Measurements from ENCODE around the gene PIGU.
"Not testable (repeated sequence)": the region's sequence is repeated elsewhere in the genome, so short reads cannot be mapped to it uniquely, and the experiment has no call there.

PIGU gene

DNA sequence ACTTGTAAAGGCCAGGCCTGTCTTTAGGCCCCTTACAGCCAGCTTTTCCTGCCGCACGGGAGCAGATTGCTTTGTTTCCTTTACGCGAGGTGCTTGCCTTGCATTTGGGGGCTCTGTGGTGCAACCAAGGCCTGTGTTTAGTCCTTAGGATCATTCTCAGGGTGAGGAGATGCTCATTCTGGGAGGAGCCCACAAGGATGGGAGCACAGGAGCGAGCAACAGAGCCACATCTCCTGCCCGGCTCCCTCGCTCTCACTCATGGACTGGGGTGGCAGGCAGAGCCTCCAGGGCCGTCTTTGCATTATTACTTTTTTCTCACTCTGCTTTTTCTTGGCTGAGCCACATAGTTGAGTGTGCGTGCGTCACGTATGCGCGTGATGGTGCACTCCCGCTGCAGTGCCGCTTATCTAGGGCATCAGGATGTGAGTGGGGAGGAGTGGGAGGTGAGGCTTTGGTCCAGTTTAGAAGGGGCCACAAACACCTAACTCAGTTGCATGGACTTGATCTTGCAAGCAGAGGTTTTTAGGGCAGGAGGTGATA is 141.5 kb downstream of the PIGU start:
- no peak for DNase-seq (ENCODE audit: low read depth, low spot score)

DNA sequence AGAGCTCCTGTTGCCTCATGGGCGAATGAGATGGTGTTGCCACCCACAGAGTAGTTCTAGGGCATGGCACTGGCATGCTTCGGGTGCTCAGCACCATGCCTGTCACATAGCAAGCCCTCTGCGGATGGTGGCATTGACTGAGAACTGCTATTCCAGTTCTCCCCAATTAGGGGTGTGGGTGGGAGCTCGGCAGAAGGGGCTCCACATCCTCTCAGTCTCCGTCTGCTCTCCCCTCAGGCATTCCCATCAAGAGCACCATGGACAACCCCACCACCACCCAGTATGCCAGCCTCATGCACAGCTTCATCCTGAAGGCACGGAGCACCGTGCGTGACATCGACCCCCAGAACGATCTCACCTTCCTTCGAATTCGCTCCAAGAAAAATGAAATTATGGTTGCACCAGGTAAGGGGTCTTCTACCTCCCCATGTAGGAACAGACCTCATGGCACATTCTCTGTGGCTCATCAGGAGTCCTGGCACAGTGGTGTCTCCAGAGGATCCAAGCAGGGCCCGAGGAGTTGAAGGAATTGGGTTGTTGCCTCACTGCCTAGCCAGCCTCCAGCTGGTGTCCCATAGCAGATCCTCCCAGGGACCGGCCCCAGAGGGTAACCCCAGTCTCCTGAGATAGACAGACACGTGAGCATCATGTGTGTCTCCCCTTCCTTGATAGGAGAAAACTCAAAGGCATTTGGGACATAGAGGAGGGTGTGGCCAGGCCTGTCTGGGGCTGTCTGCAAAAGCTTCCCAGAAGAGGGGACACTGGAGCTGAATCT is 142.3 kb downstream of the PIGU start:
- no peak for DNase-seq (ENCODE audit: low read depth, low spot score)

DNA sequence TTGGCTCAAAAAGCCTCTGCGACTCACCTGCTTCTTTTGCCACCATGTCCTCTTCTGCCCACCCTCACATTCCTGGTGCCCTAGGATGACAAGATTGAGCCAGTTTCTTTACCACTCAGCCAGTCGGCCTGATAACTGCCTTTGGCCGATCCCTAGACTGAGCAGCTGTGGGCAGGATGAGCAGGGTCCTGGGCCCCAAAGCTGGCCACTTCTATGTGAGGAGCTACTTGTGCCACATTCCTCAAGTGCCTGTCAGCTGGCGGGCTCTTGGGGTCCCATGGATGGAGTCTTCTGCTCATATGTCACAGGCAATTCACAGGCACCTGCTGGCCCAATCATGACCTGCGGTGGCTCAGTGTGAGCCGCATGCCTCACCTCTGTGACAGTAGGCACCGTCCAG is 144.1 kb downstream of the PIGU start:
- no peak for DNase-seq (ENCODE audit: low read depth, low spot score)

DNA sequence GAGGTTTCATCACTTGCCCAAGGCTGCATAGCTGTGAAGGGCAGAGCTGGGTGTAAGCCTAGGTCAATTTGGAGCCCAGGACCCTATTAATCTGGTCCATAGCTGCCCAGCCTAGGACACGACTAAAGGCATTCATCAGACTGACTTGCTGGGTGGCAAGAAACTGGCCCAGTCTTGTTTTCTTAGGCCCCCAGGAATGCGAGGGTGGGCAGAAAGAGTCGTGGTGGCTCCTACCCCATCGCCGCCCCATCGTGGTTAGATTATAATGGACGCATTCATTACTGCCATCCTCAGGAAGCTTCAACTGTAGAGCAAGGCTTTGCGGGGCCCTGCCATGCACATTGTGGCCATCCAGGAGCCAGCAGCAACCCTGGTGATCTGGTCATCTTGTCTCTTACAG is 144.6 kb downstream of the PIGU start:
- no peak for DNase-seq (ENCODE audit: low read depth, low spot score)

DNA sequence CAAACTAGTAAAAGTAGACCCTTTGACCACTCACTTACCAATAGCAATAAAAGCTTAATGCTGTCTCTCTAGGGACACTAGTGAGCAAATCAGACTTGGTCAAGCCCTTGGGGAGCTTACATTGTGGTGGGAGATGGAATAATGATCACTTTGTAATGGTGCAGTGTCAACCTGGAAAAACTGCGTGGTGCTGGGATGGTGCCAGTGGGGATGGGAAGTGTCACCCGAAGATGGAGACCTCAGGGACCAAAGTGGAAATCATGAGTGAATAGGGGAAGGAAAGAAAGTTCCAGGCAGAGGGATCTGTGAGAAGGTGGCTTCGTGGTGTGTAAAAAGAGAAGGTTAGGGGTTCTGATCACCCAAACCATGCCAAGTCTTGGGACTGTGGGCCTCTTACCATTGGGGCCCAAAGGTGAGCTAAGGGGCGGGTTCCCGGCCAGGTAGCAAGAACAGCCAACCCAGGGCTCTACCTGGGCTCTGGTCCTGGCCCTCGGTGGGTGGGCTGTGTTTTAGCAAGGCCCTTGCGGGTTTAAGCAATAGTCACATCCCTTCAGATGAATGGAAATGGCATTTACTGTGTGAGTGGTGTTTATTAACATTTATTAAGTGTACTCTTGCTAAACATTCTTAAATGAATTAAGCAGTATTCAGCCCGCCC is 145.2 kb downstream of the PIGU start:
- no peak for DNase-seq (ENCODE audit: low read depth, low spot score)

DNA sequence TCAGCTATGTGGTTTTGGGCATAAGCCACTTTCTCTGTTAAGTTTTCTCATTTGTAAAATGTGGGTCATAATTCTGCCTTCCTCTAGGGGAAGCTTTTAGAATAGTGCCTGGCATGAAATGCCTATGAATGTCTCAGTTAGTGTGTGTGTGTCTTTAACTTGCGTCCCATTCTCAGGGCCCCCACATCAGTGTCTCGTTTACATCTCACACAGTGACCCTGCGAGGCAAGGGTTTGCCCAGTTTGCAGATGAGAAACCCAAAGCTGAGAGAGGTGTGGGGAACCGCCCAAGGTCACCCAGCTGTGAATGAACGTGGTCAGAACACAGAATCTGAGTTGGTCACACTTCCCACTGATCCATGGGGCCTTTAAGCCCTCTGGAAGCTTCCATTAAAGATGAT is 146.6 kb downstream of the PIGU start:
- DNase-seq (ENCODE audit: low read depth, low spot score) = no peak

DNA sequence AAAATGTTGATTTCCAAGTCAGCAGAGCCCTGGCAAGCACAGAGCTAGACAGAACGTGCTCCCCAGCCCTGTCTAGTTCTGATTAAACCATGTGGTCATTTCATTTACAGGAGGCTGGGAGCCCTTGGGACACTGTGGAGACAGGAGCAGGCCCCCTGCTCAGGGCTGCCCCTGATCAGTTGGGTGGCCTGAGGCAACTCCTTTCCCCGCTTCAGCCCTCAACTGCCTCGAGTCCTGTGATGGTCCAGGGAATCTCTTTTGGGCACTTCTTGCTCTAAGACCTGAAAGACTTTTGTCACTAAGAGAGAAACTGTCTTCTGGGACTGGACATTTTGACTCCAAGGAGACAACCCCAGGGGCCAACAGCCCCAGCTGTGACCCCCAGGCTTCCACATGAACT is 147.2 kb downstream of the PIGU start:
- DNase-seq (ENCODE audit: low read depth, low spot score) = no peak

DNA sequence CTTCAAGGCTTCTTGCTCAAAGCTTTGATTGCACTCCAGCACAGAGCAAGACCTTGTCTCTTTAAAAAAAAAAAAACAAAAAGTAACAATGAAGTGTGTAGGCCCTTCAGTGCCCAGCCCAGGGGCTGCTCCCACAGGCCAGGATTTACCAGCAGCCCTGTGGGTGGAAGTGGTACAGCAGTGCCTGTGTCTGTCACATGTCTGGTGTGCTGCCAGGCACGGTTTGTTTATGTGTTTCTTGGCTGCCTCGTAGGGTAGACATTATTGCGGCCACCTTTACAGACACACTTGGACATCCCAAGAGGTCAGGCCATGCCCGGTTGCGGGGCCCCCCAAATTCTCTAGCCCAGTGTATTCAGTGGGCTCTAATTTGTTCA is 148.0 kb downstream of the PIGU start:
- no peak for DNase-seq (ENCODE audit: low read depth, low spot score)

DNA sequence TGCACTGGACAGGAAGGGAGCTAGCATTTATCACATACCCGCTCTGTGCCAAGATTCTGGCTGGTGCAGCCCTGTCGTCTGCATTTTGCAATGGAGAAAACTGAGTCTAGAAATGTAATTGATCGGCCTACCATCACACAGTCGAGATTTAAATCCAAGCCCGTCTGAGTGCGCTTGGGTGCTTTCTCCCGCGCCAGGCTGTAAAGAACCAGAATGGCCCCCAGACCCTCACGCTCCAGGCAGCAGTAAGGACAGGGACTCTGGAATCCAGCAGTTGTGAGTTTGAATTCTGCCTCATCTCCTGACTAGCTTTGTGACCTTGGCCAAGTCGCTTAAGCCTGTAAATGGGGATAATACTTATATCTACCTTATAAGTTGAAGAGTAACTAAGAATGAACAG is 149.9 kb downstream of the PIGU start:
- no peak for DNase-seq (ENCODE audit: low read depth, low spot score)

DNA sequence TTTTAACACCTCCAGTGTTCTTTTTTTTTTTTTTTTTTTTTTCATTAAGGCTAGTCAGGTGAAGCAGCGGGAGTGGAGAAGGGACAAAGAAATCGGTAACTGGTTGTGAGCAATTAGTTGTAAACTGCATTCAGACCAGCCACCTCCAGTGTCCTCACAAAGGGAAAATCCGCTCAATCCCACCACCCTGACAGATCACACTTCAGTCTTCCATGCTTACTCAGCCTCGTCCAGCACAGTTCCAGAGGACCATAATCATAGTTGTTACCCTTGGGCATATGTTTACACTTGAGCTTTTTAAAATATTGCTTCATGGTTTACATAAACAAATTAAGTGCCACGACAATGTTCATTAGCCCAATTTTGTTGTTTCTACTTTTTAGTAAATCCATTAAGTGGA is 150.4 kb downstream of the PIGU start:
- DNase-seq (ENCODE audit: low read depth, low spot score) = no peak

DNA sequence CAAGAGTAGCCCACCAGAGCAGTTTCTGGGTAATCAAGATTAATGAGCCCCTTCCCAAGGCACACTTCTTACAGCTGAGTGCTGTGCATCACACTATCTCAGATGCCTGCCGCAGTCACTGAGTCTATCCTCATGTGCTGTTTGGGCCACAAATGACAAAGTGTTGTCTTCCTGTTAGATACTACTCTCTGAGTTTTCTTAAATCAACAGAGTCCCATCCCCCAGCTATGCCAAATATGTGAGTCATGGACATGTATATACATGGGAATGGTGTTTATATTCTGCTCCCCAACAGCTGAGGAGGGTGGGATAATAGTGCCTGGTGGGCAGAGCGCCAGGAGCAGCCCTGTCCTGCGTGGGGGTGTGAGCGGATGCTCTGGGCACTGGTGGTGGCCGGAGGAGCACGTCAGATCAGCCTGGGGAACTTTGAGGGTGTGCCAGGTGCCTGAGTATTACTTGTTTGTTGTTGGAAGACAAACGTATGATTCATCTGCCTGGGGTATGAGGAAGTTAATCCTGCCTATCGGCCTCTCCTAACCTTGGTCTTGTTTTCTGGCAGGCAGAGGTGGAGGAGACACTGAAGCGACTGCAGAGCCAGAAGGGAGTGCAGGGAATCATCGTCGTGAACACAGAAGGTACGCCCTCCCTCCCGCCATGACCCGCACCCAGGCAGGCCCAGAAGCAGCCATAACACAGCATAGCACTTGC is 151.0 kb downstream of the PIGU start:
- no peak for DNase-seq (ENCODE audit: low read depth, low spot score)

DNA sequence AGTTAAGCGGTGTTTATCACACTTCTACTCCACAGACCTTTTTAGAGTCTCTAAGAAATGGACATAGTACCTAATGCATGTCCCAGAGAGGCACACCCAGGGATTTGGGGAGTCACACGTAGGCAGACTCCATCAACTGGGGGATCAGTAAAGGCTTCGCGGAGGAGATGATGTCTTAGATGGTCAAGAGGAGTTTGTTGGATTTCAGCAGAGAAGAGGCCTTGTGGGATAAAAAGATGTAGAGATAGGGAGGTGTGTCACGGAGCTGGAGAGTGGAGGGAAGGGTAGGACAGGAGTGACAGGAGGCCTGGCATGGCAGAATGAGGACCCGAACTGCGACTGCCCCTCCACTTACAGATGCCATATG is 151.6 kb downstream of the PIGU start:
- DNase-seq (ENCODE audit: low read depth, low spot score) = no peak

DNA sequence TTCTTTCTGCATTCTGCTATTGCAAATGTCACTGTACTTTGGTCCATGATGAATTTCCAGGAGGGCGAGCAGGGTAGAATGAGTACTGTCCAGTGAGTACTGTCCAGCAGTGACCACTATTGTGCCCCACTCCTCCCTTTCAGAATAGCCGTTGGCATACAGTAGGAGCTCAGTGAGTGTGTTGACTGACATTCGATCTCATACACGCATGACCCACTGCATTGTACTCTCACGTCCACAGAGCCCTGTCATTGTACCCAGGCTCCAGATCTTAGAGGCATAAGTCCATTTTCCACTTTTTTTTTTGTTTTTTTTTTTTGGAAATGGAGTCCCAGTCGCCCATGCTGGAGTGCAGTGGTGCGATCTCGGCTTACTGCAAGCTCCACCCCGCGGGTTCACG is 152.5 kb downstream of the PIGU start:
- DNase-seq (ENCODE audit: low read depth, low spot score) = no peak

DNA sequence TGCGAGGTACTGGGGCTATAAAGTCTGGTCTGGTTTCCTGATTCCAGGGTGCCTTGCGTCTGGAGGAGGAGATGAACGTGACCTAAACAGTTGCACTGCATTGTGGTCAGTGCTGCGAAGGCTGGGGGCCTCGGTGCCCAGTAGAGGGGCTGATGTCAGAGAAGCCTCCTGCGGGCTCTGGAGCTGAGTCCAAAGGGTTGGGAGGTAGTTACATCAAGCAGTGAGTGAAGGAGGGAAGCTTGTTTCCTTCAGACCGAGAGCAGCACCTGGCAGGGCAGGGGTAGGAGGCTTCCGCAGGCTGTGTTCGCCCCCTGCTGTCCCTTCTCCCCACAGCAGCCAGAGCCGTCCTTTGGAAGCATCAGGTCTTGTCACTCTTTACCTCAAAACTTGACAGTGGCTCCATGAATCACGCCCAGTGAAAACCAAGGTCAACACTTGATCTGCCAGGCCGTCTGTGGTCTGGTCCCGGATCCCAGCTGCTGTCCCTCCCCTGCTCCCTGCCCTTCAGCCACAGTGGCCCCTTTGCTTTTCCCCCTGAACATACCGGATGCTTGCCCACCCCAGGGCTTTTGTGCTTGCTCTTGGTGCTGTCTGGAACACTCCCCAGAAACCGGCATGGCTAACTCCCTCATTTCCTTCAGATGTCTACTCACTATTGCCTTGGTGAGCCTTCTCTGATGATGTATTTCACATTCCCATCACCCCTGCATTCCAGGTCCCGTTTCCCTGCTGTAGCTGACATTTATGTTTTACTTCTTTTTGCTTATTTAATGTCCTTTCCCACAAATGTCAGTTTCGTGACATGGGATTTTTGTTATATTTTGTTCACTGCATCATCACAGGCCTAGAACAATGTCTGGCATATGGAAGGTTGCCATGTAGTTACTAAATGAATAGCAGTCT is 153.7 kb downstream of the PIGU start:
- no peak for DNase-seq (ENCODE audit: low read depth, low spot score)

DNA sequence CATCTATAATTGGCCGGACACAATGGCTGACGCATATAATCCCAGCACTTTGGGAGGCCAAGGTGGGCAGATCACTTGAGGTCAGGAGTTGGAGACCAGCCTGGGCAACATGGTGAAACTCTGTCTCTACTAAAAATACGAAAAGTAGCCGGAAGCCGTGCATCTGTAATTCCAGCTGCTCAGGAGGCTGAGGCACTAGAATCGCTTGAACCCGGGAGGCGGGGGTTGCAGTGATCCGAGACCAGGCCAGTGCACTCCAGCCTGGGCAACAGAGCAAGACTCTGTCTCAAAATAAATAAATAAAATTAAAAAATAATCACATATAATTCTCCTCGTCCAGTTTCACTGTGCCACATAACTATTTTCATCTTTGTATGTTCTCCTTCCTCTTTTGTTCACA is 157.1 kb downstream of the PIGU start:
- not testable (repeated sequence) for DNase-seq (ENCODE audit: low read depth, low spot score)

DNA sequence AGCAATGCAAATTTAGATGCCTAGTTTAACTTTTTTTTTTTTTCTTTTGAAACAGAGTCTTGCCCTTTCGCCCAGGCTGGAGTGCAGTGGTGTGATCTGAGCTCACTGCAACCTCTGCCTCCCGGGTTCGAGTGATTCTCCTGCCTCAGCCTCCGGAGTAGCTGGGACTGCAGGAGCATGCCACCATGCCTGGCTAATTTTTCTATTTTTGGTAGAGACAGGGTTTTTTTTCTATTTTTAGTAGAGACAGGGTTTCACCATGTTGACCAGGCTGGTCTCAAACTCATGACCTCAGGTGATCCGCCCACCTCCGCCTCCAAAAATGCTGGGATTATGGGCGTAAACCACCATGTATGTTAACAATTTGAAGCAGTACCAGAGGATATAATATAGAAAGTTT is 158.0 kb downstream of the PIGU start:
- not testable (repeated sequence) for DNase-seq (ENCODE audit: low read depth, low spot score)

DNA sequence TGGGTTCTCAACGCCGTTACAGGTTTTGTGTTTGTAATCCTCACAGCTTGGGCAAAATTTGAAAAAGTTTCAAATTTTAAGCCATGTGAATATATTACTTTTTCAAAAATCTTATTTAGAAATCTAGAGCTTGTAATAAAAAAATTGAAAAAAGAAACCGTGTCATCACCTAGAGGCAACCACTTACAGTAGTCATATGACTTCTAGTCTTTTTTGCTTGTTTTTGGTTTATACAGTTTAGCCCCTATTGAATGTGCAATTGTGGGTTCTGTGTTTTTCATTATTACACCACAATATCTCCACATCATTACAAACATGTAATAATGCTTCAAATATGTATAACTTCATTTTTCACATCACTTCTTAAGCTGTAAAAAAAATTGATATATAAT is 159.8 kb downstream of the PIGU start:
- no peak for DNase-seq (ENCODE audit: low read depth, low spot score)

DNA sequence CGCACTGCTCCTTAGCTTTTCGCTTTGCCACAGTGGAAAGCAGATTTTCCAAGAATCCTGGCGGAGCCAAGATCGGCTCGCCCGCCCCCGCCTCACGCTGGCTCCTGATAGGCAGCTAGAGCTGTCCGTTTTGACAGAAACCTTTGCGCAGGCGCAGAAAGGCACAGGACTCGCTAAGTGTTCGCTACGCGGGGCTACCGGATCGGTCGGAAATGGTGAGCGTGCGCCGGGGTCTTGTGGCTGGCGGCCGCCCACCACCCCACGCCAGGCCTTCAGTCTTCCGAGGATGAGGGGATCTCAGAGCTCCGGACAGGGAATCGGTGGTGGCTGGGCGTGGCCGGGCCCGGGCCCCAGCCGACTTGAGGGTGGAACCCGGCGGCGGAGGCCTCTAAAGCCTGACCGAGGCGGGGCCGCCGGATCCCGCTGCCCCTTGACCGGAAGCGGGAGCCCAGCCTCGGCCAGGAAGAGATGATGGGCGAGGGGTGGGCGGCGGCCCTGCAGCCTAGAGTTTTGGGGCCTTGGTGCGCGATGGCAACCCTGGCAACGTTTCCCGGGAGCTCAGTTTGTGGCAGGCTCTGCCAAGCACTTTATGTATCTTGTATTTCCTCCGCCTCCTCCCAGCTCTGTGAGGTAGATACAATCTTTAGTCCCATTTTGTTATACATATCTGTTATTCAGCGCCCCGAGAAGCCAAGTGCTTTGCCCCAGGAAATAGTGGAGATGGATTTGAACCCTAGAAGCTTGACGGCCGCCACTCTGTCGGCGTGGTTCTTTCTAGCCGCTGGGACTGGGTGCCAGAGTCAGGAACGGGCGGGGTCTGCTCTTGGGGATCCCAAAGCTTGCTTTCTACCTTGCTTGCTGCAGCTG is 160.4 kb downstream of the PIGU start, which contains the start of gene DYNLRB1:
Gene DYNLRB1 (plus strand): TSS at position 176 of the 867 bp plus-strand sequence. CDS start 37 bp downstream, at position 213.
- DNase-seq (ENCODE audit: low read depth, low spot score) = peak; percentile 88

DNA sequence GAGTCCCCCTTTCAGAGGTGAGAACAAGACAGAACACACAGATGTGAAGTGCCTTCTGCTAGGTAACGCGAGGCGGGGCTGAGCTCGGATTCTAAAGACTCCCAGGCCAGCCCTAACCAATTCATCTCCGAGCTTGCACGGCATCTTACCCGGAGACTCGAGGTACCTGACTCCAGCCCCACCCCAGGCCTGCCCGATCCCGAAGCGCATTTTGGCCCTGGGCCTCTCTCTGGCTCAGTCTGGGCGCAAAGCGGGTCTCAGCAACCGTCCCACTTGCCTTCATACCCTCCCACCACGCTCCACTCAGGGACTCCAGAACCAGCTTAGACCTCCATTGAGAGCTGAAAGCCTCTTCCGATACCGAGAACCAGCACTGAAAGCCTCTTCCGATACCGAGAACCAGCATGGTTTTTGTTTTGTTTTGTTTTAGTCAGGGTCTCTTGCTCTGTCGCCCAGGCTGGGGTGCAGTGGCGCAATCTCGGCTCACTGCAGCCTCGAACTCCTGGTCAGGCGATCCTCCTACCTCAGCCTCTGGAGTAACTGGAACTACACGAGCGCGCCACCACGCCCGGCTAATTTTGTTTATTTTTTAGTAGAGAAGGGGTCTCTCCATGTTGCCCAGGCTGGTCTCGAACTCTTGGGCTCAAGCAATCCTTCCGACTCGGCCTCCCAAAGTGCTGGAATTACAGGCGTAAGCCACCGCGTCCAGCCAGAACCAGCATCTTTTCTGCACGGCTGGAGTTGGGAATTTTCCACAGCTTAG is 161.2 kb downstream of the PIGU start:
- peak; percentile 75 for DNase-seq (ENCODE audit: low read depth, low spot score)

Data from iPS DF 19.7 (cell line).